ENCODE data around the gene RGPD3.
"Not testable (repeated sequence)": the region's sequence is repeated elsewhere in the genome, so short reads cannot be mapped to it uniquely, and the experiment has no call there.

- TF ChIP-seq CTCF, POLR2A (IDR thresholded peaks at IDR 0.05): not testable (repeated sequence)
Observed at GRCh38 chr2:106492399-106492798, 24.2 kb upstream of the RGPD3 start.

Measured in vagina (tissue), 2 donors.